ENCODE measurements around the gene NES. TPM values are rescaled to one million over a fixed set of nuclear protein-coding genes. Genes with fewer than 3 reads are reported as not detected.
A peak's percentile ranks its signal among the peaks of the same experiment; 100 is the strongest.

Gene NES
- total and polyA plus RNA-seq, 2 of the 8 experiments (the other 6 are each of a cell fraction or from before 2014, with no cell fraction given): 13.3 to 135 TPM

DNA sequence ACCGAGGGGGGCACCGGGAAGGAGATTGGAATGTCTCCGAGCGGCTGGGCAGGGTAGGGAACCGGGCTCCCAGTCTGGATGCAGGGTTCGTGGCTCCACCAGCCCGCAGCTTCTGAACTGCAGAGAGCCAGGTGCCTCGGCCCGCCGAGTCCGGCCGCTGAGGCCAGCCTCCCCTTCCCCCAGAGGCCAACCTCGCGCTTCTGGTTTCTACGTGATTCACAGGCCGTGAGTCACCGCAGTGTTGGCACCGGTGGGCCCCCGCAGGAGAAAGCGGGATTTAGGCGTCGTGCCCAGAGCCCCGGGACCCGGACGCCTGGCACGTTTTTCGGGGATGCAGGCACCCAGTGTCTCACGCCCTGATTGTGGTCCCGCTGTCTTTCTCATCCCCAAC lies 27.7 kb upstream of the NES start:
- WGBS, 2 experiments (ENCODE audit: extremely low coverage in 1 of 2, insufficient coverage in 1 of 2, insufficient read length in 1 of 2, insufficient replicate concordance in 2 of 2, low coverage in 1 of 2, low lambda C conversion rate in 2 of 2, missing lambda C conversion rate in 1 of 2): 2% methylated on average over 22 of the region's 29 CpGs; no CpG with 5 or more reads in 1 of the 2 experiments
- Histone ChIP-seq H2BK5ac (ENCODE audit: low read depth, low read length) (no peak overlapping the region), H3K79me2 (ENCODE audit: control insufficient read depth in 1 of 2, insufficient read depth in 2 of 2, low read length in 2 of 2) (peaks cover 7 to 24% of the 10 kb centered on the region in 2 experiments; a peak in 2 of 4 replicates), H3K4me2 (ENCODE audit: insufficient read depth in 1 of 2, low read depth in 2 of 2, low read length in 2 of 2) (peak overlapping the region; percentile 77 to 94), H3K18ac (ENCODE audit: extremely low read depth, low read length) (peak overlapping the region; percentile 95), H4K91ac (replicated peaks; ENCODE audit: insufficient read length, low read length) (no peak overlapping the region), H3K36me3 (ENCODE audit: control insufficient read depth in 2 of 4, insufficient read depth in 4 of 4, low read length in 3 of 4) (peaks cover 6 to 22% (median 13%) of the 10 kb centered on the region in 4 experiments), H3K23me2 (ENCODE audit: low read depth, low read length) (peaks cover 31% of the 10 kb centered on the region; the same call in 1 of the 2 replicates), H3K23ac (ENCODE audit: insufficient read length) (no peak overlapping the region), H3K56ac (replicated peaks; ENCODE audit: insufficient read length, low read depth, low read length) (peak overlapping the region; percentile 83), H2BK20ac (ENCODE audit: low read length) (no peak overlapping the region), H2BK12ac (ENCODE audit: low read depth, low read length) (0 out of 2 replicates have a peak overlapping the region, but pooled peaks have one; percentile 9), H4K20me1 (replicated peaks in 1 of 2; ENCODE audit: control insufficient read depth in 1 of 2, insufficient read depth in 2 of 2, low read length in 2 of 2) (peaks cover 6 to 14% of the 10 kb centered on the region in 2 experiments), H3K4ac (replicated peaks; ENCODE audit: insufficient read length, low read depth, low read length) (no peak overlapping the region), H3K4me3 (ENCODE audit: extremely low read depth in 1 of 4, insufficient read depth in 2 of 4, low read depth in 3 of 4, low read length in 4 of 4) (peak overlapping the region; percentile 50 to 80 (median 70)), H3K9ac (replicated peaks in 1 of 4; ENCODE audit: extremely low read depth in 1 of 4, low read depth in 3 of 4, low read length in 3 of 4) (peak overlapping the region in 3 of 4 experiments; percentile 29 to 51 (median 46); a peak in 5 of 7 replicates), H2BK120ac (replicated peaks; ENCODE audit: low read depth, low read length) (no peak overlapping the region), H3K27ac (ENCODE audit: low read depth, low read length) (no peak overlapping the region), H3K79me1 (ENCODE audit: low read depth, low read length) (peaks cover 4% of the 10 kb centered on the region; the same call in 1 of the 2 replicates), H3K14ac (ENCODE audit: insufficient read length) (no peak overlapping the region), H3K4me1 (replicated peaks in 1 of 4; ENCODE audit: control insufficient read depth in 3 of 4, insufficient read depth in 4 of 4, low read length in 3 of 4) (peaks cover 27 to 48% (median 36%) of the 10 kb centered on the region in 4 experiments), H2BK15ac (ENCODE audit: low read length) (no peak overlapping the region), H2AFZ (ENCODE audit: low read length) (no peak overlapping the region), H4K5ac (ENCODE audit: insufficient read length, low read depth, low read length) (peak overlapping the region; percentile 34), H3K27me3 (replicated peaks in 1 of 4; ENCODE audit: control insufficient read depth in 3 of 4, extremely low read depth in 1 of 4, insufficient read depth in 3 of 4, low read length in 3 of 4) (peaks cover 0 to 19% (median 8%) of the 10 kb centered on the region in 4 experiments; a peak in 4 of 7 replicates), H3K9me3 (ENCODE audit: insufficient read depth in 2 of 2, low read depth in 1 of 2, low read length in 1 of 2) (no peaks in the 10 kb centered on the region), H4K8ac (ENCODE audit: extremely low read depth, insufficient read depth, low read length) (peak overlapping the region; percentile 62; the same call in 1 of the 2 replicates), H2AK5ac (ENCODE audit: low read depth, low read length) (no peak overlapping the region)
- TF ChIP-seq, protein P1, sequence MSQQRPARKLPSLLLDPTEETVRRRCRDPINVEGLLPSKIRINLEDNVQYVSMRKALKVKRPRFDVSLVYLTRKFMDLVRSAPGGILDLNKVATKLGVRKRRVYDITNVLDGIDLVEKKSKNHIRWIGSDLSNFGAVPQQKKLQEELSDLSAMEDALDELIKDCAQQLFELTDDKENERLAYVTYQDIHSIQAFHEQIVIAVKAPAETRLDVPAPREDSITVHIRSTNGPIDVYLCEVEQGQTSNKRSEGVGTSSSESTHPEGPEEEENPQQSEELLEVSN (IDR thresholded peaks at IDR 0.05): peak; percentile 77
- TF ChIP-seq KDM4A (IDR thresholded peaks at IDR 0.05; ENCODE audit: low read depth, low read length, severe bottlenecking) (no peak), MAFK (IDR thresholded peaks at IDR 0.05; ENCODE audit: low read depth, low read length) (no peak), POLR2A (IDR thresholded peaks at IDR 0.05; ENCODE audit: control extremely low read depth in 1 of 2, low read depth in 2 of 2, low read length in 2 of 2) (peak in 1 of 2 experiments; percentile 9; a peak in 1 of 3 replicates), JUND (IDR thresholded peaks at IDR 0.05; ENCODE audit: low read length) (0 out of 2 replicates have a peak, but pooled peaks have one; percentile 20)
- TF ChIP-seq, protein P2, sequence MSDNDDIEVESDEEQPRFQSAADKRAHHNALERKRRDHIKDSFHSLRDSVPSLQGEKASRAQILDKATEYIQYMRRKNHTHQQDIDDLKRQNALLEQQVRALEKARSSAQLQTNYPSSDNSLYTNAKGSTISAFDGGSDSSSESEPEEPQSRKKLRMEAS (IDR thresholded peaks at IDR 0.05): peak; percentile 30; the same call in 1 of the 2 replicates
- ChIA-PET CTCF (ENCODE audit: partially characterized antibody) (interaction anchor here (1.2 to 66.0 kb wide), 8 partner anchors 0 to 156 kb away, joined by 3 to 4284 read pairs (median 24); partner anchors contain the start of genes CRABP2, INSRR, ISG20L2 and METTL25B), POLR2A (ENCODE audit: partially characterized antibody) (interaction anchor here (0.8 to 16.9 kb wide), 12 partner anchors 9 to 69 kb away, joined by 3 to 530 read pairs (median 12); partner anchors contain the start of genes ISG20L2, METTL25B, MRPL24 and NES)
- peak in 1 of 2 experiments; percentile 64 for DNase-seq (ENCODE audit: low read depth in 1 of 2, low spot score in 2 of 2)
- no peak for FAIRE-seq
